OCI-LY1 (cell line): ENCODE data around the gene MRPL58.

Experiments used
- CTCF ChIP-seq: fragments of 200-600 bp; sonication (generic), shearing (Covaris generic); IDR thresholded peaks from 2 replicates; pipeline ENCODE4 v1.5.1; 2017; ENCODE audit warnings: mild to moderate bottlenecking, antibody characterized with exemption, low read length, moderate library complexity, mixed read lengths
- EZH2 ChIP-seq: fragments of 200-600 bp; sonication (generic), shearing (Covaris generic); IDR thresholded peaks from 2 replicates; pipeline ENCODE4 v1.8.0; 2017; ENCODE audit warnings: borderline replicate concordance, mixed run types, mild to moderate bottlenecking, antibody characterized with exemption, low read length, moderate library complexity, mixed read lengths

GRCh38 chr17:75044716-75045115, 32.2 kb downstream of the MRPL58 start:
- TF ChIP-seq CTCF (no peak), EZH2 (no peak)
